ENCODE measurements around the gene CERS2.
A peak's percentile ranks its signal among the peaks of the same experiment; 100 is the strongest.

CERS2 gene

GRCh38 chr1:150968491-150968890 lies 6.1 kb downstream of the CERS2 start:
- TF ChIP-seq, protein P1, sequence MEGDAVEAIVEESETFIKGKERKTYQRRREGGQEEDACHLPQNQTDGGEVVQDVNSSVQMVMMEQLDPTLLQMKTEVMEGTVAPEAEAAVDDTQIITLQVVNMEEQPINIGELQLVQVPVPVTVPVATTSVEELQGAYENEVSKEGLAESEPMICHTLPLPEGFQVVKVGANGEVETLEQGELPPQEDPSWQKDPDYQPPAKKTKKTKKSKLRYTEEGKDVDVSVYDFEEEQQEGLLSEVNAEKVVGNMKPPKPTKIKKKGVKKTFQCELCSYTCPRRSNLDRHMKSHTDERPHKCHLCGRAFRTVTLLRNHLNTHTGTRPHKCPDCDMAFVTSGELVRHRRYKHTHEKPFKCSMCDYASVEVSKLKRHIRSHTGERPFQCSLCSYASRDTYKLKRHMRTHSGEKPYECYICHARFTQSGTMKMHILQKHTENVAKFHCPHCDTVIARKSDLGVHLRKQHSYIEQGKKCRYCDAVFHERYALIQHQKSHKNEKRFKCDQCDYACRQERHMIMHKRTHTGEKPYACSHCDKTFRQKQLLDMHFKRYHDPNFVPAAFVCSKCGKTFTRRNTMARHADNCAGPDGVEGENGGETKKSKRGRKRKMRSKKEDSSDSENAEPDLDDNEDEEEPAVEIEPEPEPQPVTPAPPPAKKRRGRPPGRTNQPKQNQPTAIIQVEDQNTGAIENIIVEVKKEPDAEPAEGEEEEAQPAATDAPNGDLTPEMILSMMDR (conservative IDR thresholded peaks at IDR 0.05): no peak
- 0 out of 2 replicates have a peak overlapping the region, but pooled peaks have one; percentile 8 for H3K27ac ChIP-seq

GRCh38 chr1:150967936-150968335 lies 6.7 kb downstream of the CERS2 start:
- TF ChIP-seq, protein P1 (conservative IDR thresholded peaks at IDR 0.05): no peak

DNA sequence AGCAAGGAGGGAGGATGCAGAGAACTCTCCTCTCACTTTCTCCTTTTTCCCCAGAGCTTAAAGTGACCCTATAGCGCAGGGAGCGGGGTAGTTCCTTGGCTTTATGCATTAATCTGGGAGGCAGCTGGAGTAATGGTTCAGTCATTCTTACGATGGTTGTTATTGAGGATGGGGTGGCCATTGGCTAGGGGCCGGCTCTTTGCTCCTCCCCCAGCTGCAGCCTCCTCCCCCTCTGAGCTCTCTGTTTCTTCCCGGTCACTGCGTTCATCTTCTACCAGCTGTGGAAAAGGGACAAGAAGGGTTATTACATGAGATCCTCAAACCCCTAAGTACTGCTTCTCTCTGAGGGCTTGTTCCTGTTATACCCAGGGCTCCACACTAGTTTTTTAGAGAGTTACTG lies 8.6 kb downstream of the CERS2 start:
- no peak overlapping the region for H3K27ac ChIP-seq
- TF ChIP-seq, protein P1 (conservative IDR thresholded peaks at IDR 0.05): no peak

More at GRCh38 chr1:150967936-150968335, 6.7 kb downstream of the CERS2 start:
- 0 out of 2 replicates have a peak overlapping the region, but pooled peaks have one; percentile 8 for H3K27ac ChIP-seq

DNA sequence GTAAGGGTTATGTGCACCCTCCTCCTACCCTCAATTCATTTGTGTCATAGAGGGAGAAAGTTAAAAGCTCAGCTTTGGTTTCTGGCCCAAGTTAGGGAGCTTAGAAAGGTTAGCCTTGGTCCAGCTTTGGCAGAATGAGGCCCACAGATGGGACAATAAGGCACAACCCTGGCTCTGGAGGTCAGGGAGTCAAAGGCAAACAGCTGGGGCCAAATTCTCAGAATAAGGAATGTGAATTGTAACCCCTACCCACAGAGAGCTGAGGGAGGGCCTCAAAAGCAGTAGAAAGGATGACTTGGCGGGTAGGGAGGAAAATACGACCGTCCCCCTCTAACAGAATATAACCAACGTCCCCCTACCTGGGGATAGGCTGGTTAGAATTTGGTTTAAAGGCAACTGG lies 9.0 kb downstream of the CERS2 start:
- TF ChIP-seq, protein P1 (conservative IDR thresholded peaks at IDR 0.05): no peak
- H3K27ac ChIP-seq: no peak overlapping the region

DNA sequence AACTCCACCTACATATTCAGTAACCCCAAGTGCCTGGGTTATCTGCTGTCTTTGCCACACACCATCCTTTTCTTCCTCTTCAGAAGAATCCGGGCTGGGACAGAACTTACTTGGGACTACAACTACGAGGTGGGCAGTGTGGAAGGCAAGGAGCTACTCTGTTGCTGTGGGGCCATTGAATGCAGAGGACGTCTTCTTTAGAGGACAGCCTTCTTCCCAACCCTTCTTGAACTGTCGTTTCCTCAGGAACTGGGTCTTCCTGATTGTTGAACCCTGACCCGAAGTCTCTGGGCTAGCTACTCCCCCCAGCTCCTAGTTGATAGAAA lies 10.5 kb downstream of the CERS2 start:
- TF ChIP-seq, protein P1 (conservative IDR thresholded peaks at IDR 0.05): no peak
- H3K27ac ChIP-seq: no peak overlapping the region

GRCh38 chr1:150963321-150964163 lies 11.1 kb downstream of the CERS2 start:
- TF ChIP-seq, protein P1 (conservative IDR thresholded peaks at IDR 0.05): no peak
- H3K27ac ChIP-seq: no peak overlapping the region

GRCh38 chr1:150961756-150962155 lies 12.9 kb downstream of the CERS2 start:
- no peak overlapping the region for H3K27ac ChIP-seq
- TF ChIP-seq, protein P1 (conservative IDR thresholded peaks at IDR 0.05): no peak

Measured in VCaP (cell line).